Head of caudate nucleus (tissue), 42 donors: Measurements from ENCODE around the gene ABCD3.
A peak's percentile ranks its signal among the peaks of the same experiment; 100 is the strongest.

ENCODE experiments used
- DNase-seq, 42 donors: peaks; one replicate each; pipeline versions ENCODE4 v3.0.0 to v3.0.0-alpha.2; 2020 to 2021; ENCODE audit warnings: mixed read lengths in 7 of 42
- intact Hi-C: fragments of 100-400 bp; cut with DNase I; formaldehyde crosslinking; loops from one replicate; pipeline ENCODE4 v1.15.0; 2022

The ABCD3 gene

DNA sequence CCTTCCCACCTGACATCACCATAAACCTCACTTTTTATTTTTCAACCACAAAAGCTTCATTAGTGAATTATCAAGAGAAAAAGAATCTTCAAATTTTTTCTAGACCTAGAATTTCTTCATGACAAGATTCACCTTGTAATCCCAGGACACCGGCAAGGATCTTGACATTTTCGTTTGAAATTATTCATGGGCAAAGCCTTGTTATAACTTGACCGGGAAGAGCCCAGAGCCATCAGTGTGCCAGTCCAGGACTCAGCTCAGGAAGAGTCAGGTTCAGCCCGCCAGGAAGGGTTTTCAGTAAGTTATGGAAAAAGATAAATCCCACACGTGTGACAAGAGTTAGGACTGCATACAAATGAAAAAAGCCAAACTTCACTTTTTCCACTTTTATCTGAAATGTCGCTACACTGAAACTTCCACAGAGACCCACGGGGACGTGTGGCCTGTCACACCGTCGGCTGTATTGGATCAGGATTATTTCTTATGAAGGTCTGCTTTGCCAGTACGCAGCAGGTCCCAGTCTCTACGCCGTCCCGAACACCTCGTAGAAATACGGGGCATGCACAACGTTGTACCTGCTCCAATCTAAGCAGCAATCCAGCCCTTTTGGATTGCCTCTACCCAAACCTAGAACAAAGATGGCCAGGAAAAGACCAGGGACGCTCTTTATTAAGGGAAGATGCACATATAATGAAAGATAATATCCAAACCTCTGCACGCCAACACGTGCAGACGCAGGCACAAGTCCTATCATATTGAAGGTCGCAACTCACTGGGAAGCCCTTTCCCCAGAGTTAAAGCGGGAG, 122.5 kb downstream of the ABCD3 start:
- intact Hi-C loops: loop anchor here (5.0 kb wide), 1 partner anchor 52 kb away; no protein-coding TSS in a partner anchor
- no peak for DNase-seq

DNA sequence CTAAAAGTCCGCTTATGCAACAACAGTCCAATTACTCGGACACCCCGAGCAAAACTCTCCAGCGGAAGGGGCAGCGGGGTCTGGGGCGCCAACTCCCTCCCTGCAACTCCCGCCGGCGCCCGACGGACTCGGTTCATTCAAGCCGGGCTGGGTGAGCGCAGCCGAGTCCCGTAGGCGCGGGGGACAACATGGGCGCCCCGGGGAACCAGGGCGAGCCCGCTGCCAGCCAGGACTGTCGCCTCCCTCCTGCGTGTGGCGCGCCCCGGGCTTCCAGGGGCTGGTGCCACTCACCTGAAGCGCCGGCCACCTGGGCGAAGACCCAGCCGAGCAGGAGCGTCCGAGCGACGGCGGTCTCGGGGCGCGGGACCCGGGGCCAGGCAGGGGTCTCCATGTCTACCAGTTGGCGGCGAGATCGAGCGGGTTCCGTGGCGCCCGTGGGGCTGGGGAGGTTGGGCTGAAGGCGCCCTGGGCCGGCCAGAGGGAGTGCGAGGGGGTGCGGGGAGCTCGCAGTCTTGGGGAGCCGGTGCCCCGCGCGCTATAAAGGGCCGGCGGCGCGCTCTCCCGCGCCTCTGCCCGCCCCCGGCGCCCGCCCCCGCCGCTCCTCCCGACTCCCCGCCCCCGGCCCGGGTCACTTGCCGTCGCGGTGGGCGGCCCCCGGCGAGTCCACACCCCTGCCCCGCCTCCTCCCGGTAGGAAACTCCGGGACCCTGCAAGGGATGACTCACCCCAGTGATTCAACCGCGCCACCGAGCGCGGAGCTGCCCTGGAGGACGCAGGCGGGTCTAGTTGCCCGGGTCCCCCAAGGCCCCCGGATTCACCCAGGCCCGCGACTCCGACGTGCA, 123.3 kb downstream of the ABCD3 start, which contains the start of gene F3:
F3 (minus strand) TSS at position 514 of the 842 bp plus-strand sequence; CDS start at position 391, 123 bp downstream.
- peak; percentile 36 to 94 (median 80) for DNase-seq
- intact Hi-C loops: loop anchor here (5.0 kb wide), 1 partner anchor 51 kb away; no protein-coding TSS in a partner anchor

DNA sequence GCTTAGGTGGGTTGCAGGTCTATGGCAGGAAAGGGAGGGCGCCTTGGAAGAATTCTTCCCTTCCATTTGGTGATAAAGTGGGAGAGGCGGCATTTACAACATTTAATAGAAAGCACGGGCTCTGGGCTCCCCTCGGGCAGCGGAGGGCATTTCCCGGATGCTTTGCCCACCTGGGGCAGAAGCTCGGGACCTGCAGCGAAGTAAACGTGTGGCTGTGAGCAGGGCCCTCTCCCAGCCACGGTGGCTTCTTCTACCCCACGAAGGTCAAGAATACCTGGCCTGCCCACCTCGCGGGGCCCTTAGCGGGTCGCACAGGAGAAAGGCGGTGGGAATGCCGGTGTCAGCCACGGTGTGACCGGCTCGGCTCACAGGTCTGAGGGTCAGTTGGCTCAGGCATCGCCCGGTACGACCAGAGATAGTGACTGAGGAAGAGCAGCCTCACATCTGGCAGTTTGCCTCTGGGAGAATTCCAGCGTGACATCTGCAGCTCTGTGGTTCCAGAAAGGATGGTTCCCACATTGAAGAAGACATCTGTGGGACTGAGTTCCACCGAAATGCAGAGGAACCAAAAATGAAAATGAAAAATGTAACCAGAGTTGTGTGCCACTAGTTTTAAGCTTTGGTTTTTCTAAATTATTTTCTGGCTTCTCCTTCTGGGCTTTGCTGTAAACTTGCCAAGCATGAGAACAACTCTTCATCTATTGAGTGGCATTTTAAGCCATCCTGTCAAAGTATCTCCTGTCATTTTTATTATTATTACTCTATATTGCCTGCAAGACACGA, 124.1 kb downstream of the ABCD3 start:
- intact Hi-C loops: loop anchor here (5.0 kb wide), 1 partner anchor 50 kb away; no protein-coding TSS in a partner anchor
- DNase-seq: peak in 27 of 42 donors; percentile 21 to 77 (median 43)

DNA sequence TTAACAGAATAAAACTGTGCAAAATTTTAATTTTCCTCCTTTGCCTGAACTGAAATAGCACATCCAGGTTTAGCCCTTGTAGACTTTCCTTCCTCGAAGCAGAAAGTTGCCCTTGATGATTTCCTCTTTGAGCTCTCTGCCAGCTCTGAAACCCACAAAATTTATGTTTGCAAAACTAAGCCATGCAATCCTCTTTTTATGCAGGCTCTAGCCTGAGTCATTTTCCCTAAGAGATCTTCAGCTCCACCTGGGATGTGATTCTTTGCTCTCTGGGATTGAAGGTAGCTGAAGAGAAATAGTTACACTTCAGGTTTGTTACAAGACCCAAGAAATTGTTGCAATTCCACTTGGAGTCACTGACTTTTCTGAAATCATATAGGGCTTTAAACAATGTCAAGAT, 124.8 kb downstream of the ABCD3 start:
- intact Hi-C loops: loop anchor here (5.0 kb wide), 1 partner anchor 49 kb away; no protein-coding TSS in a partner anchor
- no peak for DNase-seq

DNA sequence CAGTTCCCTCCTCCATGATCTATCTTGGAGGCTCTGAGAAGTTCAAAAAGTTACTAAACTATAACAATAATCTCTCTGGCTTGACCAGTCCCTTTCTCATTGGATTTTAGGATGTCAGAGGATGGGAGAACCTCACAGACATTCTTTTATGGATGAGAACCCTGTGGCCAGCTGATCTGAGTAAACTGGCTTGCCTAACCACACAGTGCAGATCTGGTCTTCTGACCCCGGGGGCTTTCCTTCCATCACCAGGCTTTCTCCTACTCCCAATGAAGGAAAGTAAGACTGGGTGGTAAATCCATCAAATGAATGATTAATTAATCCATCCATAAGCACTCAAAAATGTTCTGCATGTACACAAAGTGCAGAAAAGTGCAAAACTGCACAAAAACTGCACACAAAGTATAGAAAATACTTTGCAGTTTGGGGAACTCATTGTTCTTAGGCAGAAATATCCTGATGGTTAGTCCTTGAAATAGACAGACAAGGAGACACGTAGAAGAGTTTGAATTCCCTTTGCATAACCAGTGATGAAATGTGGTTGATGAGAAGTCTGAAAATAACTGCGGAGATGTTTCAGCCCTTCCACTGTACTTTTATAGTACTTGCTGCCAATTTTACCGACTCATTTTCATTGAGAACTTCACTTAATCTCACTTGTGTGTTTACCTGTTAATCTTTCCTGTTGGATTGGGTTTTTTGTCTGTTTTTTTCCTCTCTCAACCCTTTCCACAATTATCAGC, 125.9 kb downstream of the ABCD3 start:
- intact Hi-C loops: loop anchor here (5.0 kb wide), 1 partner anchor 48 kb away; no protein-coding TSS in a partner anchor
- DNase-seq: no peak

DNA sequence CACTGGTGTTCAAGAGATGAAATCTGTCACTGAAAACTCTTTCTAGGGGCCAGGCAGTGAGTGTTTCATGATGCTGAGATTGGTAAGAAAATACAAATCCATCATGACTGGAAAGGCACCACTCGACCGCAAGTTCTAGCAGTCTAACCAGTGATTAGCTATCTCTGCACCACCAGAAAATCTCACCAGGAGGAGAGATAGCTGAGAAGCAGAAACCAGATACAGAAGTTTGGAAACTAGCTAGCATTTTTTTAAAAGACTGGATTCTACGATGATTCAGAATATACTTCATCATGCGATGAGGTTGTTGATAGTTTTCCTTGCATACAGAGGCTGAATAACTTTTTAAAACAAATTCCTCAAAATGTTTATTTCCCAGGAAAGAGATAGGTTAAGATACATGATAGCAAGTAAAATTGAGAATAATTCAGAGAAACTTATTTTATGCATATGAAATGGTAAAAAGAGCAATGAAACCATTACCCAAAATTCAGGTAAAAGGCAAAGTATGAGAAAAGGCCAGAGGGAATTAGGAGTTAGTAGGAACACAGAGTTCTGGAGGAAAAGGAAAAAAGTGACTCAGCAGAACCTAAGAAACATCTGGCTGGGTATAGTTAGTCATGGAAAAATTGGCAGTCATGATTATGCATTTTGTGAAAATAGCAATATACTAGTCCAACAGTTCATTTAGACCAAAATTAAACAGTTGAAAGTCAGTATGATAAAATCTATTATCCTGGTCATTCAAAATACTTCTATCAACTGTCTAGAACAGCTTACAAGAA, 126.7 kb downstream of the ABCD3 start:
- intact Hi-C loops: loop anchor here (5.0 kb wide), 1 partner anchor 47 kb away; no protein-coding TSS in a partner anchor

DNA sequence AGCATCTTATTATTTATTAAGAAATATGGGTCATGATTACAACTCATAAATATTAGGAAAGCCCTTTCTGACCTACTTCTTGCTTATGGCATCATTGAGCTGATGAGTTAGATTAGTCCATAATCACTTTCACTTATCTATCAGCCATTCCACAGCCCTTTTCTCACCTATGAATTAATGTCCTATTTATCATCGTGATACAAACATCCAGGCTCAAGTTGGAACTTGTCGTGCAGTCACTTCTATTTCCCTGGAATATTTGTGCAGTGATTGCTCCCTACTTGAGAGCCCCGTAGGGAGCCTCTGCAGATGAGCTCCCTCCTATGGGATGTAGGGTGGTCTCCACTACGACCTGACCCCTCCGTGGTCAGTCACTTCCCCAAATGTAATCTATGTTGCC, 131.5 kb downstream of the ABCD3 start:
- intact Hi-C loops: no loop called here
- DNase-seq: no peak

More for the DNA sequence above, 126.7 kb downstream of the ABCD3 start:
- no peak for DNase-seq

DNA sequence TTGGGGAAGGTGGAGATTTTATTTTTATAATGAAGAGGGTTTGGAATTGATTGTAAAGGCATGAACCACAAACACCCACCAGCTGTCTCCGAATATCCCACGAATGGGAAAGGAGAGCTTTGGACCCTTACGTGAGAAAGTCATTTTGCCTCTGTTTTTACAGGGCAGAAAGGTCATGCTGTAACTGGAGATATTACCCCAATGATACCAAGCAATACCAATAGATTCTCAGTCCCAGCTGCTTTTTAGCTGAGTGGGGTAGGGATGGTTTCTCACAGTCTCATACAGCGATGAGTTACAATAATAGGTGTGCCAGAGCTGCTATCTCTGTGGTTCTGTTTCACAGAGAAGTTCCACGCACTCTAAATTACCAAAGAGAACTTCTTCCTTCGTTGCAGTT, 132.2 kb downstream of the ABCD3 start:
- DNase-seq: no peak
- intact Hi-C loops: no loop called here

DNA sequence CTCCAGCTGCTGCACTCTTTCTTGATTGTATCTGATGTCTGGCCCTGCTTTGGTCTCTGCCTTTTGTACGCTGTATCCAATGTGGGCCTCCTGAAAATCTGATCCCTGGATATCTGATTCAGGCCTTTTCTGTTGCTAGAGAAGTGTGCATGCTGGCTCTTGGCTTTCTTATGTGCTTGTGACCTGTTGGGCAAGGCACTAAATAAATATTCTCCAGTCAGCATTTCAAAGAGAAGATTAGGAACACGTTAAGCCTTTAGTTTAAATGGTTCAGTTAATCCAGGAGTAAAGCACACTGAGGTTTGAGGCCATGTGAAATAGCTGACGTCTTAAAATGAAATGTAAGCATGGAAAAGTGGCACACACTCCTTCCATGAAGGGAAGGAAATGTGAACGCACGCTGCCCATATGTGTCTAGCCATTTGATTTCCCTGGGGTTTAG, 132.6 kb downstream of the ABCD3 start:
- no peak for DNase-seq

DNA sequence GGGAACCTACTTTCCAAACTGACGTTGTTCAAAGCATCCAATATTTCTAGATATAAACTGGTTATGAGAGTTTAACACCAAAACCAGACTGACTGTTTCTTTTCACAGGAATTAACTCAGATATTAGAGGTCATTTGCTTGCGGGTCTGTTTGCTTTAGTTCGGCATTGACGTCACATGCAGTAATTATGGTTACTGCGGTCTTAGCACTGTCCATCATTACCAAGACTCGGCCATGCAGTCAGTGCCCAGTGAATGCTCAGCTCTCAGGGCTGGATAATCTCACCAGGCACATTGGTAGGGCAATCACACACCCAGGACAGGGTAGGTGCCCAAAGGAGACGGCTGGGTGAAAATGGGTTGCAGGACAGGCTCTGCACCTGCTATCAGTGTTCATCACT, 133.3 kb downstream of the ABCD3 start:
- DNase-seq: no peak
- intact Hi-C loops: no loop called here

More for the DNA sequence above, 132.6 kb downstream of the ABCD3 start:
- intact Hi-C loops: no loop called here

DNA sequence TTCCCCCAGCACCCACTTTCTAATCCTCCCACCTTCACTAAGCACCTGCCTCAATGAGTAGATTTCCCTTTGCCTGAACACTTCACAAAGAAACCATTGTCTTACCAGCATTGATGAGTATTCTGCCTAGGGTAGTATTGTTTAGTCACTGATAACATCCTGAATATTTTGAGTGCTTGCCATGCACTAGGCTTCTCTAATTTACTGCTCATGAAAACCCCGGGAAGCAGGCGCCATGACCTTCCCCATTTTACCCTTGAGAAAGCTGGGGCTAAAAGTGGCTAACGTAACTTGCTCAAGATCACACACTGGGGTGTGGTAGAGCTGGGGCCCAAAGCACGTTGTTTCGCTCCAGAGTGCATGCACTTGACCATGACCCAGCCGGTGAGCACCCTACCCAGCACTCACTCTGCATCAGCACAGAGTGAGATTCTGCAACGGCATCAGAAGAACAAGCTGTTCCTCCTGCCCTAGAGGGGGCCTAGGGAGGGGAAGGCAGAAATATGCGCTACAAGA, 133.9 kb downstream of the ABCD3 start:
- intact Hi-C loops: no loop called here

DNA sequence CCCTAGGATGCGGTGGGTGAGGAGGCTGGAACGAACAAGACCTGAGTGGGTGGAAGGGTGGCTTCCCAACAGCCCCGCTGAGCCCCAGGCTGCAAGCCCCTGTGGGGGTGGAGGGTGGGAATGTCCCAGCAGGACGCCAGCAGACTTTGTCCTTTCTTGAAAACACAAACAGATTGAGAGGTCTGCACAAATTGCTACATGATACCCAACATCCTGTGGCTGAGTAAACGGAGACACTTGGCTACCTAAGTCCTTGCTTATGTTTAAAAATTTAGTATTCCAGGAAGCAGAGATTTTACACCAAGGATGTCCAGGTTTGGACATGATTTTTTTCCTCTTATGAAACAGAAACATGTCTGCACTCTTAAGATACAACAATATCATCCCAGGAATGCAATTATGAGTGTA, 135.1 kb downstream of the ABCD3 start:
- intact Hi-C loops: no loop called here
- no peak for DNase-seq

More for the DNA sequence above, 133.9 kb downstream of the ABCD3 start:
- DNase-seq: no peak

DNA sequence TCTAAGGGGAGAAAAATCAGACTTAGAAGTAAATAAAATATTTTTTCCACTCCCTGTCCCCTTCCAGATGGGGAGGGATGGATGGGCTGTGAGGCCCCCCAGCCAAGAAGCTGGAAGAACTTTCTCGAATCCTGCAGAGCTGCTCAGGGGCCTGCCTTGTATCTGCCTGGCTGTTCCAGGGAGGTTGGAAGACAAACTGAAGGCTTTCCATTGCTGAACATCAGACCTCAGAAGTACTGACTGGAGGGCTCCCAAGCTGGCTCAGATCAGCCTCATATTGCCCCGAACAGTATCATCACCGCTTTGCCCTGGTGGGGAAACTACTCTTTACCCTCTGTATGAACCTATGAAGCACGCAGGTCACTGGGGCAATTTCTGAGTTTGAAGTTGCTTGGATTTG, 135.7 kb downstream of the ABCD3 start:
- no peak for DNase-seq

DNA sequence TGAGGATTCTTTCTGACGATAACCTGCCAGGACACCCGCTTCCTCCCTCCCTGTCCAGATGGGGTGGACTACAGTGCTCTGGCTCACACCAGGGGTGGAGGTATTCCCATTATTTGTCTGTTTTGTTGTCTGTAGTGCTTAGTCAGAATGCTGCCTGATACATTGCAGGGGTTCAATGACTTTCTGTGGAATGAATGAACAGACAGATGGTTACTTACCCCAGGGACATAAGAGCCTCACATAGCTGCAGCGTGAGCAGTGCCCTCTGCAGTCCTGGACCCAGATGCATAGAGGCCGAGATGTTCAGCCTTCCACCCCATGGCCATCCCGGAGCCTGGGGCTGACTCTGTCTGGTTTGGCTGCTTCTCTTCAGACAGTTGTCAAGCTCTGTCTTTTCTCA, 136.4 kb downstream of the ABCD3 start:
- intact Hi-C loops: no loop called here
- DNase-seq: no peak

More for the DNA sequence above, 135.7 kb downstream of the ABCD3 start:
- intact Hi-C loops: no loop called here

DNA sequence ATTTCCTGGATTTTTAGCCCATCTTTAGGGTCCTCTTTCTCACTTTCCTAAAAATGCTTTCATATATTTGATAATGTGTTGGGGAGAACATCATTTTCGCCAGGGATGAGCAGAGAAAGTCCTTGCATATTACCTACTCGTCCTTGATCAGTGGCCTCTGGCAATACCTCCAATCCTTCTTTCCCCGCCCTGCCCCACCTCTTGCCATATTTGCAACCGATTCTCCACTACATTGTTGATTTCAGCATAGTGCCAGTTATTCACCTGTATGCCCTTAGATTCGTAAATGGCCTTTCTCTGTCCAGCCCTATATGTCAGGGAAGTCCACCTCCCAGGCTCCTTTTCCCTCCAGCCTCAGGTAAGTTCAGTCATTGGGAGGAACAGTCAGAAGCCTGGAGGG, 136.9 kb downstream of the ABCD3 start:
- intact Hi-C loops: no loop called here
- no peak for DNase-seq

DNA sequence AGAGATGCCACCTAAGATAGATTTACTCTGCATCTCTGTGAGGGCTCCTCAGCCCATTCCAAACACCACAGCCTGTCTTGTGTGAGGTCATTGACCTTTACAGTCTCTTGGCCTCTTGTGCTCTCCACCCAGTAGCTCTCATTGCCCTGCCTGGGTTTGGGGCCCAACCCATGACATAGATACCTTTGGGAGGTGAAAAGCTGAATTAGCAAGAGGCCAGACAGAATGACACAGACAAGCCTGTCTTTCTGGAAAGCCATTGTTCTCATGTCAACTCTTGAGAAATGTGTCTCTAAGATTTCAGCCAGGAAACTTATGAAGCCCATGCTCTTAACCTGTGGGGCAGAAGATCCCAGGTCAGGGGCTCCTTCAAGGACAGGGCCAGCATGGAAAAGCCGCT, 141.7 kb downstream of the ABCD3 start:
- DNase-seq: no peak
- intact Hi-C loops: no loop called here

DNA sequence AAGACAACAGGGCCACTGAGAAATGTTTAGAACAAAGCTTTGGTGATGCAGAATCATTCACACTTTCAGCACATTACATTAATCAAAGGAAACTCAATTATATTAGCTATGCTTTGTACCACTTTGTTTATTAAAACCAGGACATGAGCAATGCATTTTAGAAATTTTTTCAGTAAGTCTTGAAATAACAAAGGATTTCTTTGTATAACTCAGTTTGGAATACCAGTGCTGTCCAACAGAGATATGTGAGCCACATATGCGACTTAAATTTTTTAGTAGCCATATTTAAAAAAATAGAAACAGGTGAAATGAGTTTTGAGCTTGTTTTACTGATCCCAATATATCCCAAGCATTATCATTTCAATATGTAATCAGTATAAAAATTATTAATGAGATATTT, 142.1 kb downstream of the ABCD3 start:
- intact Hi-C loops: no loop called here
- DNase-seq: no peak
